ENCODE measurements around the gene SRGAP3. TPM values are rescaled to one million over a fixed set of nuclear protein-coding genes. Genes with fewer than 3 reads are reported as not detected.
A peak's percentile ranks its signal among the peaks of the same experiment; 100 is the strongest.

The SRGAP3 gene
- total and polyA plus RNA-seq, 2 donors (not counting 1 experiment from before 2014, with no cell fraction given): 0.92 to 12.4 TPM

GRCh38 chr3:9229879-9230278 lies 19.6 kb downstream of the SRGAP3 start:
- Histone ChIP-seq H3K27me3 (ENCODE audit: control insufficient read depth, insufficient read depth, low read length) (no peaks in the 10 kb centered on the region), H3K4me1 (ENCODE audit: control insufficient read depth, extremely low read depth, insufficient read depth, low read length) (no peaks in the 10 kb centered on the region), H3K4me3 (replicated peaks in 1 of 4; ENCODE audit: control extremely low read depth in 1 of 4, insufficient read depth in 1 of 4, low read depth in 3 of 4, low read length in 4 of 4) (no peak overlapping the region), H3K36me3 (ENCODE audit: control insufficient read depth, insufficient read depth, low read length) (no peaks in the 10 kb centered on the region), H3K79me2 (ENCODE audit: control insufficient read depth, insufficient read depth, low read length) (no peaks in the 10 kb centered on the region), H3K9ac (ENCODE audit: insufficient read depth, low read length) (no peak overlapping the region), H4K20me1 (ENCODE audit: control insufficient read depth, extremely low read depth, insufficient read depth, low read length) (no peaks in the 10 kb centered on the region), H3K4me2 (ENCODE audit: extremely low read depth, insufficient read depth, low read length) (no peak overlapping the region), H3K9me3 (ENCODE audit: control insufficient read depth, insufficient read depth, low read depth, low read length) (no peaks in the 10 kb centered on the region), H2AFZ (ENCODE audit: low read length) (no peak overlapping the region), H3K27ac (ENCODE audit: insufficient read depth, low read length) (no peak overlapping the region)
- TF ChIP-seq EZH2 (IDR thresholded peaks at IDR 0.05; ENCODE audit: low read length, missing control alignments): no peak
- TF ChIP-seq CTCF (conservative IDR thresholded peaks at IDR 0.05 in 1 of 2, IDR thresholded peaks at IDR 0.05 in 1 of 2; ENCODE audit: low read depth in 1 of 2, low read length in 2 of 2): no peak
- no peak for DNase-seq (ENCODE audit: low read depth in 2 of 2)

- no peaks in the 10 kb centered on the region for H3K79me2 ChIP-seq (ENCODE audit: control insufficient read depth, insufficient read depth, low read length)
- no peak overlapping the region for H3K9ac ChIP-seq (ENCODE audit: insufficient read depth, low read length)
- no peaks in the 10 kb centered on the region for H4K20me1 ChIP-seq (ENCODE audit: control insufficient read depth, extremely low read depth, insufficient read depth, low read length)
- H3K9me3 ChIP-seq (ENCODE audit: control insufficient read depth, insufficient read depth, low read depth, low read length): no peaks in the 10 kb centered on the region
- H3K4me2 ChIP-seq (ENCODE audit: extremely low read depth, insufficient read depth, low read length): no peak overlapping the region
- no peak for TF ChIP-seq EZH2 (IDR thresholded peaks at IDR 0.05; ENCODE audit: low read length, missing control alignments)
- TF ChIP-seq CTCF (conservative IDR thresholded peaks at IDR 0.05 in 1 of 2, IDR thresholded peaks at IDR 0.05 in 1 of 2; ENCODE audit: low read depth in 1 of 2, low read length in 2 of 2): no peak
- peak in 1 of 2 donors; percentile 66 for DNase-seq (ENCODE audit: low read depth in 2 of 2)
- no peaks in the 10 kb centered on the region for H3K36me3 ChIP-seq (ENCODE audit: control insufficient read depth, insufficient read depth, low read length)
- H2AFZ ChIP-seq (ENCODE audit: low read length): no peak overlapping the region
- H3K27me3 ChIP-seq (ENCODE audit: control insufficient read depth, insufficient read depth, low read length): no peaks in the 10 kb centered on the region
- no peak overlapping the region for H3K4me3 ChIP-seq (replicated peaks in 1 of 4; ENCODE audit: control extremely low read depth in 1 of 4, insufficient read depth in 1 of 4, low read depth in 3 of 4, low read length in 4 of 4)
- no peak overlapping the region for H3K27ac ChIP-seq (ENCODE audit: insufficient read depth, low read length)
- H3K4me1 ChIP-seq (ENCODE audit: control insufficient read depth, extremely low read depth, insufficient read depth, low read length): no peaks in the 10 kb centered on the region
Measured at GRCh38 chr3:9229325-9229724, 20.1 kb downstream of the SRGAP3 start.

- H3K27me3 ChIP-seq (ENCODE audit: control insufficient read depth, insufficient read depth, low read length): no peaks in the 10 kb centered on the region
- H3K36me3 ChIP-seq (ENCODE audit: control insufficient read depth, insufficient read depth, low read length): no peaks in the 10 kb centered on the region
- DNase-seq (ENCODE audit: low read depth in 2 of 2): peak; percentile 26 to 90
- no peak for TF ChIP-seq CTCF (conservative IDR thresholded peaks at IDR 0.05 in 1 of 2, IDR thresholded peaks at IDR 0.05 in 1 of 2; ENCODE audit: low read depth in 1 of 2, low read length in 2 of 2)
- TF ChIP-seq EZH2 (IDR thresholded peaks at IDR 0.05; ENCODE audit: low read length, missing control alignments): no peak
- no peak overlapping the region for H3K4me3 ChIP-seq (replicated peaks in 1 of 4; ENCODE audit: control extremely low read depth in 1 of 4, insufficient read depth in 1 of 4, low read depth in 3 of 4, low read length in 4 of 4)
- no peak overlapping the region for H3K4me2 ChIP-seq (ENCODE audit: extremely low read depth, insufficient read depth, low read length)
- no peaks in the 10 kb centered on the region for H3K4me1 ChIP-seq (ENCODE audit: control insufficient read depth, extremely low read depth, insufficient read depth, low read length)
- H3K79me2 ChIP-seq (ENCODE audit: control insufficient read depth, insufficient read depth, low read length): no peaks in the 10 kb centered on the region
- no peaks in the 10 kb centered on the region for H4K20me1 ChIP-seq (ENCODE audit: control insufficient read depth, extremely low read depth, insufficient read depth, low read length)
- H3K9me3 ChIP-seq (ENCODE audit: control insufficient read depth, insufficient read depth, low read depth, low read length): no peaks in the 10 kb centered on the region
- H2AFZ ChIP-seq (ENCODE audit: low read length): no peak overlapping the region
- no peak overlapping the region for H3K27ac ChIP-seq (ENCODE audit: insufficient read depth, low read length)
- no peak overlapping the region for H3K9ac ChIP-seq (ENCODE audit: insufficient read depth, low read length)
Measured at GRCh38 chr3:9226326-9226725, 23.1 kb downstream of the SRGAP3 start.
